HCT116 (cell line): ENCODE data around the gene IL36RN. TPM values are rescaled to one million over a fixed set of nuclear protein-coding genes. Genes with fewer than 3 reads are reported as not detected.

ENCODE experiments used
- ATAC-seq: fragments of 200-7000 bp; cut with Tn5 transposase; 2 replicates; pipeline ENCODE4 v1.9.1; 2020; ENCODE audit warnings: mild to moderate bottlenecking, moderate library complexity
- BruUV-seq: library from RNA; stranded (reverse); fragments of 400-500 nt; replicated peaks from 2 replicates; lab custom pipeline; 2021; lab: Mats Ljungman, UMichigan
- CTCF ChIA-PET: fragments of 300-600 bp; sonication (Branson Sonifier 250); formaldehyde crosslinking; loops from one replicate; lab custom pipeline; 2021; ENCODE audit warnings: antibody characterized with exemption; lab: Charles Lee
- POLR2A ChIA-PET: fragments of 300-600, 350-600 bp; sonication (Branson Sonifier 250); formaldehyde crosslinking; loops from one replicate; lab custom pipeline; 2021; ENCODE audit warnings: antibody characterized with exemption; lab: Charles Lee
- RAD21 ChIA-PET, 2 experiments: fragments of 300-600 bp; sonication (Branson Sonifier 250); formaldehyde crosslinking; loops; one replicate each; lab custom pipeline; 2023; ENCODE audit warnings: low total read pairs in 2 of 2; ENCODE audit not compliant: uncharacterized antibody in 2 of 2, unreplicated experiment in 2 of 2, low non-redundant PET in 1 of 2; lab: Charles Lee
- DNase-seq: peaks from one replicate; pipeline ENCODE4 v3.0.0-alpha.2; 2010; ENCODE audit warnings: low read depth, low spot score
- H2AFZ ChIP-seq: fragments of 200-600 bp; shearing (Covaris generic), sonication (generic); 2 replicates; pipeline ENCODE4 v1.6.1; 2017; ENCODE audit warnings: low read depth, mixed run types, mixed read lengths, antibody characterized with exemption, low read length; ENCODE audit not compliant: poor library complexity, severe bottlenecking
- H3K27ac ChIP-seq: 2 replicates; pipeline ENCODE4 v1.5.1; 2012; ENCODE audit warnings: low read depth, low read length
- H3K27me3 ChIP-seq: fragments of 200-600 bp; sonication (generic); 2 replicates; pipeline ENCODE4 v1.6.1; 2016; ENCODE audit warnings: mixed run types, low read length, mixed read lengths; ENCODE audit not compliant: insufficient read depth
- H3K36me3 ChIP-seq, 2 experiments: fragments of 200-500 bp in 1 of 2; fragments of 200-600 bp in 1 of 2; sonication (Bioruptor generic) in 1 of 2; sonication (generic) in 1 of 2; 2 replicates each; pipeline versions ENCODE4 v1.5.1 to v1.6.1; 2014 to 2016; ENCODE audit warnings: low read length in 2 of 2, inconsistent platforms in 1 of 2, mixed read lengths in 1 of 2, mixed run types in 1 of 2; ENCODE audit not compliant: insufficient read depth in 2 of 2, control insufficient read depth in 1 of 2
- H3K4me1 ChIP-seq, 2 experiments: fragments of 200-600 bp in 1 of 2; sonication (generic) in 1 of 2; 2 replicates each; pipeline versions ENCODE4 v1.5.1 to v1.6.1; 2012 to 2017; ENCODE audit warnings: low read length in 2 of 2, inconsistent platforms in 1 of 2, mild to moderate bottlenecking in 1 of 2, mixed read lengths in 1 of 2, mixed run types in 1 of 2, moderate library complexity in 1 of 2; ENCODE audit not compliant: insufficient read depth in 2 of 2, control insufficient read depth in 1 of 2
- H3K4me2 ChIP-seq: fragments of 200-600 bp; sonication (generic); 2 replicates; pipeline ENCODE4 v1.6.1; 2017; ENCODE audit warnings: mixed run types, low read length, mixed read lengths
- H3K4me3 ChIP-seq, 2 experiments: fragments of 200-600 bp in 1 of 2; sonication (generic) in 1 of 2; replicated peaks in 1 of 2; 2 replicates each; pipeline ENCODE4 v1.5.1; 2011 to 2016; ENCODE audit warnings: low read length in 2 of 2, control low read depth in 1 of 2, low read depth in 1 of 2, mild to moderate bottlenecking in 1 of 2, mixed read lengths in 1 of 2, mixed run types in 1 of 2
- H3K79me2 ChIP-seq: fragments of 200-600 bp; sonication (generic); 2 replicates; pipeline ENCODE4 v1.6.1; 2017; ENCODE audit warnings: mild to moderate bottlenecking, mixed run types, low read length, moderate library complexity, mixed read lengths; ENCODE audit not compliant: insufficient read depth
- H3K9ac ChIP-seq: fragments of 200-600 bp; sonication (generic); 2 replicates; pipeline ENCODE4 v1.6.1; 2016; ENCODE audit warnings: low read length, mixed read lengths
- H3K9me2 ChIP-seq: fragments of 200-600 bp; sonication (generic), shearing (Covaris generic); 2 replicates; pipeline ENCODE4 v1.6.1; 2017; ENCODE audit warnings: mixed run types, mild to moderate bottlenecking, moderate library complexity; ENCODE audit not compliant: insufficient read depth
- H3K9me3 ChIP-seq, 2 experiments: fragments of 200-500 bp in 1 of 2; fragments of 200-600 bp in 1 of 2; sonication (Bioruptor generic) in 1 of 2; sonication (generic) in 1 of 2; 2 replicates each; pipeline ENCODE4 v1.6.1; 2014 to 2017; ENCODE audit warnings: low read length in 2 of 2, mixed read lengths in 2 of 2, inconsistent platforms in 1 of 2, low read depth in 1 of 2, mild to moderate bottlenecking in 1 of 2, mixed run types in 1 of 2, moderate library complexity in 1 of 2; ENCODE audit not compliant: control insufficient read depth in 1 of 2, insufficient read depth in 1 of 2
- H4K20me1 ChIP-seq: fragments of 200-600 bp; sonication (generic), shearing (Covaris generic); 2 replicates; pipeline ENCODE4 v1.6.1; 2017; ENCODE audit warnings: mixed run types, mild to moderate bottlenecking, moderate library complexity; ENCODE audit not compliant: insufficient read depth
- CEBPB ChIP-seq: IDR thresholded peaks from 2 replicates; pipeline ENCODE4 v1.6.1; 2012; ENCODE audit warnings: low read depth
- EGR1 ChIP-seq: IDR thresholded peaks from 2 replicates; pipeline ENCODE4 v1.6.1; 2012; ENCODE audit warnings: low read depth
- ELF1 ChIP-seq: IDR thresholded peaks from 2 replicates; pipeline ENCODE4 v1.6.1; 2012; ENCODE audit warnings: low read depth, borderline replicate concordance
- EZH2 ChIP-seq: fragments of 200-600 bp; sonication (generic); IDR thresholded peaks from 2 replicates; pipeline ENCODE4 v1.6.1; 2017; ENCODE audit warnings: antibody characterized with exemption, mixed run types
- FOSL1 ChIP-seq: IDR thresholded peaks from 2 replicates; pipeline ENCODE4 v1.6.1; 2012; ENCODE audit warnings: low read depth
- JUND ChIP-seq: IDR thresholded peaks from 2 replicates; pipeline ENCODE4 v1.6.1; 2012
- POLR2AphosphoS5 ChIP-seq: IDR thresholded peaks from 2 replicates; pipeline ENCODE4 v1.6.1; 2011; ENCODE audit warnings: mild to moderate bottlenecking, low read depth, low read length, moderate library complexity
- SIN3A ChIP-seq: IDR thresholded peaks from 2 replicates; pipeline ENCODE4 v1.6.1; 2012; ENCODE audit warnings: low read depth
- SP1 ChIP-seq: IDR thresholded peaks from 2 replicates; pipeline ENCODE4 v1.6.1; 2012; ENCODE audit warnings: low read depth
- SRF ChIP-seq: IDR thresholded peaks from 2 replicates; pipeline ENCODE4 v1.6.1; 2012; ENCODE audit warnings: low read depth
- TCF7L2 ChIP-seq: IDR thresholded peaks from 2 replicates; pipeline ENCODE4 v1.7.0; 2011; ENCODE audit warnings: borderline replicate concordance, inconsistent platforms; ENCODE audit not compliant: insufficient read depth, insufficient read length; ENCODE audit errors: extremely low read depth
- YY1 ChIP-seq: IDR thresholded peaks from 2 replicates; pipeline ENCODE4 v1.6.1; 2011; ENCODE audit warnings: low read length, low read depth, moderate library complexity, mild to moderate bottlenecking; ENCODE audit not compliant: insufficient replicate concordance; ENCODE audit errors: extremely low read depth
- ZNF274 ChIP-seq: fragments of 200-500 bp; sonication (Bioruptor generic); IDR thresholded peaks from 2 replicates; pipeline ENCODE4 v1.6.1; 2014; ENCODE audit warnings: mild to moderate bottlenecking, low read depth, low read length, inconsistent platforms
- intact Hi-C: fragments of 100-400 bp; cut with micrococcal nuclease; formaldehyde crosslinking; loops from 2 replicates; pipeline ENCODE4 v1.10.0; 2022
- total RNA-seq: library from RNA; stranded (reverse); gene quantifications from one replicate; pipeline ENCODE4 v1.2.1, GENCODE V29; 2021; ENCODE audit not compliant: unreplicated experiment
- TF ChIP-seq, protein P1 (sequence below), 3 experiments: fragments of 200-600 bp in 1 of 3; sonication (generic) in 1 of 3; IDR thresholded peaks in 2 of 3; conservative IDR thresholded peaks in 1 of 3; 2 replicates each; pipeline ENCODE4 v1.5.1; 2012 to 2017; ENCODE audit warnings: low read depth in 2 of 3, low read length in 2 of 3, antibody characterized with exemption in 1 of 3, borderline replicate concordance in 1 of 3, control low read depth in 1 of 3, mild to moderate bottlenecking in 1 of 3, mixed read lengths in 1 of 3, mixed run types in 1 of 3, moderate library complexity in 1 of 3; ENCODE audit not compliant: insufficient read depth in 1 of 3
- TF ChIP-seq, protein P2 (sequence below): IDR thresholded peaks from 2 replicates; pipeline ENCODE4 v1.6.1; 2012; ENCODE audit warnings: low read depth

Gene IL36RN
- total RNA-seq, 1 experiment from 2014 or later, result not detected

DNA sequence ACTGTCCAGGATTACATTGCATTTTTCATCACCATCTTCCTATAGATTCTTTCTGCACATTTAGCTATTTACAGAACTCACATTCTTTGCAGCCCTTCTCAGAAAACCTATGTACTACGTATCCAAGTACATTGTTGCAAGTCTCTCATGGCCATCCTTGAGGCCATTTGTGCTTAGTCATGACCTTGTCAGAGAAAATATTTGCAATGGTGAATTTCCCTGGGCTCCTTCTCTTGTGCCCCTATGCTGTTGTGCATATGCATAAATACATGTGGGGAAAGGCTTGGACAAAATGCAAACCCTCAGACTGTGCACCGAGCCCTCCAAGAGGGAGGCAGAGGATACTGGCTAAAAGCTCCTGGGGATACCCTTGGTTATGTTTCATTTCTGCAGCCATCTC lies 34.2 kb upstream of the IL36RN start:
- H3K27me3 ChIP-seq, result peaks cover 68% of the 10 kb centered on the region
- intact Hi-C loops, result no loop called here
- no peak overlapping the region for H3K4me3 ChIP-seq
- BruUV-seq, result no TSS peak
- ATAC-seq (no peak), DNase-seq (no peak)
- TF ChIP-seq SP1 (no peak), CEBPB (no peak), SRF (no peak), EGR1 (no peak), ELF1 (no peak), POLR2AphosphoS5 (no peak), TCF7L2 (no peak), SIN3A (no peak), JUND (no peak), YY1 (no peak), EZH2 (no peak), ZNF274 (no peak), FOSL1 (no peak)
- TF ChIP-seq, protein P1, sequence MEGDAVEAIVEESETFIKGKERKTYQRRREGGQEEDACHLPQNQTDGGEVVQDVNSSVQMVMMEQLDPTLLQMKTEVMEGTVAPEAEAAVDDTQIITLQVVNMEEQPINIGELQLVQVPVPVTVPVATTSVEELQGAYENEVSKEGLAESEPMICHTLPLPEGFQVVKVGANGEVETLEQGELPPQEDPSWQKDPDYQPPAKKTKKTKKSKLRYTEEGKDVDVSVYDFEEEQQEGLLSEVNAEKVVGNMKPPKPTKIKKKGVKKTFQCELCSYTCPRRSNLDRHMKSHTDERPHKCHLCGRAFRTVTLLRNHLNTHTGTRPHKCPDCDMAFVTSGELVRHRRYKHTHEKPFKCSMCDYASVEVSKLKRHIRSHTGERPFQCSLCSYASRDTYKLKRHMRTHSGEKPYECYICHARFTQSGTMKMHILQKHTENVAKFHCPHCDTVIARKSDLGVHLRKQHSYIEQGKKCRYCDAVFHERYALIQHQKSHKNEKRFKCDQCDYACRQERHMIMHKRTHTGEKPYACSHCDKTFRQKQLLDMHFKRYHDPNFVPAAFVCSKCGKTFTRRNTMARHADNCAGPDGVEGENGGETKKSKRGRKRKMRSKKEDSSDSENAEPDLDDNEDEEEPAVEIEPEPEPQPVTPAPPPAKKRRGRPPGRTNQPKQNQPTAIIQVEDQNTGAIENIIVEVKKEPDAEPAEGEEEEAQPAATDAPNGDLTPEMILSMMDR (IDR thresholded peaks at IDR 0.05 in 2 of 3, conservative IDR thresholded peaks at IDR 0.05 in 1 of 3; ENCODE audit: borderline replicate concordance in 1 of 3, insufficient read depth in 1 of 3, low read depth in 2 of 3, low read length in 2 of 3), result no peak
- TF ChIP-seq, protein P2, sequence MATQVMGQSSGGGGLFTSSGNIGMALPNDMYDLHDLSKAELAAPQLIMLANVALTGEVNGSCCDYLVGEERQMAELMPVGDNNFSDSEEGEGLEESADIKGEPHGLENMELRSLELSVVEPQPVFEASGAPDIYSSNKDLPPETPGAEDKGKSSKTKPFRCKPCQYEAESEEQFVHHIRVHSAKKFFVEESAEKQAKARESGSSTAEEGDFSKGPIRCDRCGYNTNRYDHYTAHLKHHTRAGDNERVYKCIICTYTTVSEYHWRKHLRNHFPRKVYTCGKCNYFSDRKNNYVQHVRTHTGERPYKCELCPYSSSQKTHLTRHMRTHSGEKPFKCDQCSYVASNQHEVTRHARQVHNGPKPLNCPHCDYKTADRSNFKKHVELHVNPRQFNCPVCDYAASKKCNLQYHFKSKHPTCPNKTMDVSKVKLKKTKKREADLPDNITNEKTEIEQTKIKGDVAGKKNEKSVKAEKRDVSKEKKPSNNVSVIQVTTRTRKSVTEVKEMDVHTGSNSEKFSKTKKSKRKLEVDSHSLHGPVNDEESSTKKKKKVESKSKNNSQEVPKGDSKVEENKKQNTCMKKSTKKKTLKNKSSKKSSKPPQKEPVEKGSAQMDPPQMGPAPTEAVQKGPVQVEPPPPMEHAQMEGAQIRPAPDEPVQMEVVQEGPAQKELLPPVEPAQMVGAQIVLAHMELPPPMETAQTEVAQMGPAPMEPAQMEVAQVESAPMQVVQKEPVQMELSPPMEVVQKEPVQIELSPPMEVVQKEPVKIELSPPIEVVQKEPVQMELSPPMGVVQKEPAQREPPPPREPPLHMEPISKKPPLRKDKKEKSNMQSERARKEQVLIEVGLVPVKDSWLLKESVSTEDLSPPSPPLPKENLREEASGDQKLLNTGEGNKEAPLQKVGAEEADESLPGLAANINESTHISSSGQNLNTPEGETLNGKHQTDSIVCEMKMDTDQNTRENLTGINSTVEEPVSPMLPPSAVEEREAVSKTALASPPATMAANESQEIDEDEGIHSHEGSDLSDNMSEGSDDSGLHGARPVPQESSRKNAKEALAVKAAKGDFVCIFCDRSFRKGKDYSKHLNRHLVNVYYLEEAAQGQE, result no peak
- POLR2A ChIA-PET, result no interaction called here
- no peaks in the 10 kb centered on the region for H3K36me3 ChIP-seq
- no peaks in the 10 kb centered on the region for H3K9me2 ChIP-seq
- RAD21 ChIA-PET, result no interaction called here
- no peak overlapping the region for H3K9ac ChIP-seq
- H3K9me3 ChIP-seq, result no peaks in the 10 kb centered on the region
- H3K27ac ChIP-seq, result no peak overlapping the region
- no peak overlapping the region for H2AFZ ChIP-seq
- H4K20me1 ChIP-seq, result no peaks in the 10 kb centered on the region
- H3K79me2 ChIP-seq, result no peaks in the 10 kb centered on the region
- H3K4me2 ChIP-seq, result no peak overlapping the region
- no peaks in the 10 kb centered on the region for H3K4me1 ChIP-seq
- CTCF ChIA-PET, result no interaction called here
